ENCODE measurements around the gene PXN. TPM values are rescaled to one million over a fixed set of nuclear protein-coding genes. Genes with fewer than 3 reads are reported as not detected.
"Not testable (repeated sequence)": the region's sequence is repeated elsewhere in the genome, so short reads cannot be mapped to it uniquely, and the experiment has no call there.

Gene PXN
- total RNA-seq, 1 donor from 2014 or later: 105 TPM

GRCh38 chr12:120215766-120216735 lies 49.5 kb downstream of the PXN start:
- TF ChIP-seq, protein P1, sequence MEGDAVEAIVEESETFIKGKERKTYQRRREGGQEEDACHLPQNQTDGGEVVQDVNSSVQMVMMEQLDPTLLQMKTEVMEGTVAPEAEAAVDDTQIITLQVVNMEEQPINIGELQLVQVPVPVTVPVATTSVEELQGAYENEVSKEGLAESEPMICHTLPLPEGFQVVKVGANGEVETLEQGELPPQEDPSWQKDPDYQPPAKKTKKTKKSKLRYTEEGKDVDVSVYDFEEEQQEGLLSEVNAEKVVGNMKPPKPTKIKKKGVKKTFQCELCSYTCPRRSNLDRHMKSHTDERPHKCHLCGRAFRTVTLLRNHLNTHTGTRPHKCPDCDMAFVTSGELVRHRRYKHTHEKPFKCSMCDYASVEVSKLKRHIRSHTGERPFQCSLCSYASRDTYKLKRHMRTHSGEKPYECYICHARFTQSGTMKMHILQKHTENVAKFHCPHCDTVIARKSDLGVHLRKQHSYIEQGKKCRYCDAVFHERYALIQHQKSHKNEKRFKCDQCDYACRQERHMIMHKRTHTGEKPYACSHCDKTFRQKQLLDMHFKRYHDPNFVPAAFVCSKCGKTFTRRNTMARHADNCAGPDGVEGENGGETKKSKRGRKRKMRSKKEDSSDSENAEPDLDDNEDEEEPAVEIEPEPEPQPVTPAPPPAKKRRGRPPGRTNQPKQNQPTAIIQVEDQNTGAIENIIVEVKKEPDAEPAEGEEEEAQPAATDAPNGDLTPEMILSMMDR (IDR thresholded peaks at IDR 0.05): no peak
- peaks cover 85% of the 10 kb centered on the region for H3K36me3 ChIP-seq

DNA sequence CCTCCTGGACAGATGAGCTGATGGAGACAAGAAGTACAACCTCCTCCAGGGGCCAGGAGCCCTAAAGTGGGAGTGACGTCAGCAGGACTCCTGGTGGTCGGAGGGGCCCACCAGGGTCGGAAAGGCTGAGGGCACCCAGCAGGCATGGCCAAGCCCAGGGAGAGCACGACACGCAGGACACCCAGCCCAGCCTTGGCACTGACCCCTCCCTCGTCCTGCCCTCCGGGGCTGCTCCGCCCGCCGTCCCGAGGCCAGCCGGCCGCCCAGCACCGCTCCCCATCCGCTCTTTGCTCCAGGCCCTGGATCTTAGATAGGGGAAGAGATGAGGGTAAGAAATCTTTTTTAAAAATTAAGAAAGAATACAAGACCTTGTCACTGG lies 50.2 kb downstream of the PXN start:
- no peak for DNase-seq
- intact Hi-C loops (cut with DNase I): no loop called here

More at GRCh38 chr12:120215766-120216735, 49.5 kb downstream of the PXN start:
- ATAC-seq: no peak
- Histone ChIP-seq H3K4me1 (no peaks in the 10 kb centered on the region), H3K4me3 (no peak overlapping the region), H3K27ac (no peak overlapping the region), H3K27me3 (no peaks in the 10 kb centered on the region), H3K9me3 (no peaks in the 10 kb centered on the region)
- DNase-seq: no peak
- intact Hi-C loops (cut with DNase I): no loop called here

DNA sequence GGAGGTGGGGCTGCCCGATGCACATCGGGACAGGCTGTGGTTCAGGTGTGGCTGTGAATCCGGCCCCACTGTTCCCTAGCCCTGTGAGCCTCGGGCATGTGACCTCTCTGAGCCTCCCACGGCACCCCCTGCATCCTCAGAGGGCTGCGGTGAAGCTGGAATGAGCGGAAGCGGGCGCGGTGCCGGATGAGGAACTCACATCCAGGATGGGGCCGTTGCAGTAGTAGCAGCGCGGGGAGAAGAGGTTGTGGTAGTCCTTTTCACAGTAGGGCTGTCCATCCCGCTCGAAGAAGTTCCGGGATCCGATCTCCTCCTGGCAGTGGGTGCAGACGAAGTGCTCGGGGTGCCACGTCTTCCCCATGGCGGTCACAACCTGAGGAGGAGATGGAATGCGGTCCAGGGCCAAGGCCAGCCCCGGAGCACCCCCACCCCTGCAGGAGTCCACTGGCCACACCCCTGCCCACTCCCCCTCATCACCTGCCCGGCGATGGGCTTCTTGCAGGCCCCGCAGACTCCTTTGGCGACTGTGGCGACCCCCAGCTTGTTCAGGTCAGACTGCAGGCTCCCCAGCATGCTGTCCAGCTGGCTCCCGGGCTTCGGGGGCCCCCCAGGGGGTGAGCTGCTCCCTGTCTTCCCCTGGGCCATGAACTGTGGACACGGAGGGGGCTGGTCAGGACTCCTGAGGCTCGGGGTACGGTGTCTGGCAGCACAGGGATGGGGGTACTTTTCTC lies 50.7 kb downstream of the PXN start:
- H3K4me3 ChIP-seq: no peak overlapping the region
- intact Hi-C loops (cut with DNase I): no loop called here
- TF ChIP-seq, protein P1 (IDR thresholded peaks at IDR 0.05): no peak
- no peaks in the 10 kb centered on the region for H3K4me1 ChIP-seq
- H3K27me3 ChIP-seq: no peaks in the 10 kb centered on the region
- DNase-seq (no peak), ATAC-seq (no peak)
- no peak overlapping the region for H3K27ac ChIP-seq
- peaks cover 85% of the 10 kb centered on the region for H3K36me3 ChIP-seq
- no peaks in the 10 kb centered on the region for H3K9me3 ChIP-seq

More for the DNA sequence above, 50.2 kb downstream of the PXN start:
- no peak overlapping the region for H3K27ac ChIP-seq
- no peaks in the 10 kb centered on the region for H3K27me3 ChIP-seq
- no peaks in the 10 kb centered on the region for H3K4me1 ChIP-seq
- no peak for ATAC-seq
- TF ChIP-seq, protein P1 (IDR thresholded peaks at IDR 0.05): no peak
- H3K36me3 ChIP-seq: peaks cover 85% of the 10 kb centered on the region
- no peaks in the 10 kb centered on the region for H3K9me3 ChIP-seq
- H3K4me3 ChIP-seq: no peak overlapping the region

- Histone ChIP-seq H3K36me3 (peaks cover 75% of the 10 kb centered on the region), H3K4me3 (no peak overlapping the region), H3K27me3 (no peaks in the 10 kb centered on the region), H3K27ac (no peak overlapping the region), H3K9me3 (no peaks in the 10 kb centered on the region), H3K4me1 (no peaks in the 10 kb centered on the region)
- DNase-seq (no peak), ATAC-seq (no peak)
- TF ChIP-seq, protein P1 (IDR thresholded peaks at IDR 0.05): no peak
- intact Hi-C loops (cut with DNase I): no loop called here
These were observed 51.8 kb downstream of the PXN start for GRCh38 chr12:120213758-120214157.

DNA sequence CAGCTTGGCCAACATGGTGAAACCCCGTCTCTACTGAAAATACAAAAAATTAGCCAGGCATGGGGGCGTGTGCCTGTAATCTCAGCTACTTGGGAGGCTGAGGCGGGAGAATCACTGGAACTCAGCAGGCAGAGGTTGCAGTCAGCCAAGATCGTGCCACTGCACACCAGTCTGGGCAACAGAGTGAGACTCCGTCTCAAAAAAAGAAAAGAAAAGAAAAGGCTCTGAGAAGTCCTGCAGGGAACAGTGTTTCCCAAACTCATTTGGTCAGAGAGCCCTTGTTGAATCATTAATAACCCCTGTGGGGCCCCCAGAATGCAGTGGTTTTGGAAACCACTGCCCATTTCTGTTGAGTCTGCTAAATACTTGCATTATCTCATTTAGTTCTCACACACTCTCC lies 52.3 kb downstream of the PXN start:
- ATAC-seq; H3K27ac ChIP-seq; H3K4me1 ChIP-seq; H3K27me3 ChIP-seq; H3K9me3 ChIP-seq; H3K4me3 ChIP-seq; DNase-seq; intact Hi-C loops (cut with DNase I): not testable (repeated sequence)
- H3K36me3 ChIP-seq: peaks cover 69% of the 10 kb centered on the region

GRCh38 chr12:120212301-120212700 lies 53.2 kb downstream of the PXN start:
- intact Hi-C loops (cut with DNase I): no loop called here
- Histone ChIP-seq H3K9me3 (no peaks in the 10 kb centered on the region), H3K27ac (no peak overlapping the region), H3K4me1 (no peaks in the 10 kb centered on the region), H3K4me3 (no peak overlapping the region), H3K27me3 (no peaks in the 10 kb centered on the region), H3K36me3 (peaks cover 71% of the 10 kb centered on the region)
- TF ChIP-seq, protein P1 (IDR thresholded peaks at IDR 0.05): no peak
- DNase-seq (no peak), ATAC-seq (no peak)
